ENCODE results near the gene TAF9. TPM values are rescaled to one million over a fixed set of nuclear protein-coding genes. Genes with fewer than 3 reads are reported as not detected.

Gene TAF9
- total and polyA plus RNA-seq, 2 of the 13 experiments (the other 11 are each of a cell fraction or from before 2014, with no cell fraction given) = 113 to 218 TPM

DNA sequence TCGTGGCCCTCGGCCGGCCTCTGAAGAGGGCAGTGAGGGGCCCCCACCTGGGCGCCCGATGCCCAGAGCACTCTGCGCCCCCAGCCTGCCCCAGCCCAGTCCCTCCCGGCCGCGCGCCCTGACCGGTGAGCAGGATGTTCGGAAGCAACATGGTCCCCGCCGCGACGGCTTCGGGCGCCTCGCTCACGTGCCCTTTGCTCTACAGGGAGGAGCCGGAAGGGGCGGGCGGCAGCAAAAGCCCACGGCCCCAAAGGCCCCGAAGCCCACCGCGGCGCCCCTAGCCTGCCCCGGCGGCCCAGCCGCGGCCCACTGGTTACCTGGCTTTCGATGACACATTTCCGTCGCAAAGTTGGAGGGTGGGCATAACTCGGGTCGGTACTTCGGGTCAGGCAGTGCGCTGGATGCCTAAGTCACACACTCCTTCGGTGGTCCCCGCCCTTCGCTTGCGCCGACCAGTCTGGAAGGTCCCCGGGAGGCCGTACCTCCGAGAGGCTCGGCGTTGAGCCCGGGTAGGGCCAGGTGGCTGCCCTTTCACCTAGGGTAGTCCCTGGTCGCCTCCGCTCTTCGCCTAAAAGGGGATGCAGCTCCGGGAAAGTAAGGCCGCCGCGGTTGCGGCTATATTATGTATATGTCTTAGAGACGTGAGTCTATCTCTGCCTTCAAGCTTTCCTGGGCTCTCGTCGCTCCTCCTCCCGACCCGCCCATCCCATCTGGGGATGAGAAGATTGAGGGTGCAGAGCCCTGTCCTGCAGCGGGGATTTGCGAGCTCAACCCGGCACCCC, at the start of gene TAF9, which contains the start of the genes AK6 and RAD17 (continued):
- TF ChIP-seq SRY (CRISPR knock-in tag; IDR thresholded peaks at IDR 0.05) (peak; percentile 75; the same call in 1 of the 2 replicates), KMT2A (CRISPR knock-in tag; IDR thresholded peaks at IDR 0.05) (peak; percentile 87), ZNF256 (CRISPR knock-in tag; conservative IDR thresholded peaks at IDR 0.05) (no peak; the same call in 1 of the 2 replicates), SOX6 (IDR thresholded peaks at IDR 0.05) (no peak), SOX6 (CRISPR knock-in tag; IDR thresholded peaks at IDR 0.05) (peak; percentile 46), SKI (IDR thresholded peaks at IDR 0.05; ENCODE audit: partially characterized antibody) (peak; percentile 35), SATB2 (CRISPR knock-in tag; IDR thresholded peaks at IDR 0.05) (peak; percentile 74), ZNF350 (CRISPR knock-in tag; IDR thresholded peaks at IDR 0.05; ENCODE audit: borderline replicate concordance, low read depth) (peak; percentile 82), SOX13 (IDR thresholded peaks at IDR 0.05) (peak; percentile 12; the same call in 1 of the 2 replicates), SOX13 (CRISPR knock-in tag; conservative IDR thresholded peaks at IDR 0.05 in 1 of 2, IDR thresholded peaks at IDR 0.05 in 1 of 2) (0 out of 4 replicates have a peak, but pooled peaks of 1 of the 2 experiments have one; percentile 21), IKZF4 (CRISPR knock-in tag; IDR thresholded peaks at IDR 0.05; ENCODE audit: borderline replicate concordance, low read depth, not compliant biosample characterization) (peak; percentile 46), KLF15 (CRISPR knock-in tag; IDR thresholded peaks at IDR 0.05; ENCODE audit: borderline replicate concordance) (peak; percentile 1; the same call in 1 of the 2 replicates), PITX1 (CRISPR knock-in tag; IDR thresholded peaks at IDR 0.05) (no peak), SPEN (CRISPR knock-in tag; IDR thresholded peaks at IDR 0.05; ENCODE audit: low read depth) (peak; percentile 93)
- TF ChIP-seq, protein P1, sequence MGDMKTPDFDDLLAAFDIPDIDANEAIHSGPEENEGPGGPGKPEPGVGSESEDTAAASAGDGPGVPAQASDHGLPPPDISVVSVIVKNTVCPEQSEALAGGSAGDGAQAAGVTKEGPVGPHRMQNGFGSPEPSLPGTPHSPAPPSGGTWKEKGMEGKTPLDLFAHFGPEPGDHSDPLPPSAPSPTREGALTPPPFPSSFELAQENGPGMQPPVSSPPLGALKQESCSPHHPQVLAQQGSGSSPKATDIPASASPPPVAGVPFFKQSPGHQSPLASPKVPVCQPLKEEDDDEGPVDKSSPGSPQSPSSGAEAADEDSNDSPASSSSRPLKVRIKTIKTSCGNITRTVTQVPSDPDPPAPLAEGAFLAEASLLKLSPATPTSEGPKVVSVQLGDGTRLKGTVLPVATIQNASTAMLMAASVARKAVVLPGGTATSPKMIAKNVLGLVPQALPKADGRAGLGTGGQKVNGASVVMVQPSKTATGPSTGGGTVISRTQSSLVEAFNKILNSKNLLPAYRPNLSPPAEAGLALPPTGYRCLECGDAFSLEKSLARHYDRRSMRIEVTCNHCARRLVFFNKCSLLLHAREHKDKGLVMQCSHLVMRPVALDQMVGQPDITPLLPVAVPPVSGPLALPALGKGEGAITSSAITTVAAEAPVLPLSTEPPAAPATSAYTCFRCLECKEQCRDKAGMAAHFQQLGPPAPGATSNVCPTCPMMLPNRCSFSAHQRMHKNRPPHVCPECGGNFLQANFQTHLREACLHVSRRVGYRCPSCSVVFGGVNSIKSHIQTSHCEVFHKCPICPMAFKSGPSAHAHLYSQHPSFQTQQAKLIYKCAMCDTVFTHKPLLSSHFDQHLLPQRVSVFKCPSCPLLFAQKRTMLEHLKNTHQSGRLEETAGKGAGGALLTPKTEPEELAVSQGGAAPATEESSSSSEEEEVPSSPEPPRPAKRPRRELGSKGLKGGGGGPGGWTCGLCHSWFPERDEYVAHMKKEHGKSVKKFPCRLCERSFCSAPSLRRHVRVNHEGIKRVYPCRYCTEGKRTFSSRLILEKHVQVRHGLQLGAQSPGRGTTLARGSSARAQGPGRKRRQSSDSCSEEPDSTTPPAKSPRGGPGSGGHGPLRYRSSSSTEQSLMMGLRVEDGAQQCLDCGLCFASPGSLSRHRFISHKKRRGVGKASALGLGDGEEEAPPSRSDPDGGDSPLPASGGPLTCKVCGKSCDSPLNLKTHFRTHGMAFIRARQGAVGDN (CRISPR knock-in tag; IDR thresholded peaks at IDR 0.05) = peak; percentile 94
- TF ChIP-seq, protein P2, sequence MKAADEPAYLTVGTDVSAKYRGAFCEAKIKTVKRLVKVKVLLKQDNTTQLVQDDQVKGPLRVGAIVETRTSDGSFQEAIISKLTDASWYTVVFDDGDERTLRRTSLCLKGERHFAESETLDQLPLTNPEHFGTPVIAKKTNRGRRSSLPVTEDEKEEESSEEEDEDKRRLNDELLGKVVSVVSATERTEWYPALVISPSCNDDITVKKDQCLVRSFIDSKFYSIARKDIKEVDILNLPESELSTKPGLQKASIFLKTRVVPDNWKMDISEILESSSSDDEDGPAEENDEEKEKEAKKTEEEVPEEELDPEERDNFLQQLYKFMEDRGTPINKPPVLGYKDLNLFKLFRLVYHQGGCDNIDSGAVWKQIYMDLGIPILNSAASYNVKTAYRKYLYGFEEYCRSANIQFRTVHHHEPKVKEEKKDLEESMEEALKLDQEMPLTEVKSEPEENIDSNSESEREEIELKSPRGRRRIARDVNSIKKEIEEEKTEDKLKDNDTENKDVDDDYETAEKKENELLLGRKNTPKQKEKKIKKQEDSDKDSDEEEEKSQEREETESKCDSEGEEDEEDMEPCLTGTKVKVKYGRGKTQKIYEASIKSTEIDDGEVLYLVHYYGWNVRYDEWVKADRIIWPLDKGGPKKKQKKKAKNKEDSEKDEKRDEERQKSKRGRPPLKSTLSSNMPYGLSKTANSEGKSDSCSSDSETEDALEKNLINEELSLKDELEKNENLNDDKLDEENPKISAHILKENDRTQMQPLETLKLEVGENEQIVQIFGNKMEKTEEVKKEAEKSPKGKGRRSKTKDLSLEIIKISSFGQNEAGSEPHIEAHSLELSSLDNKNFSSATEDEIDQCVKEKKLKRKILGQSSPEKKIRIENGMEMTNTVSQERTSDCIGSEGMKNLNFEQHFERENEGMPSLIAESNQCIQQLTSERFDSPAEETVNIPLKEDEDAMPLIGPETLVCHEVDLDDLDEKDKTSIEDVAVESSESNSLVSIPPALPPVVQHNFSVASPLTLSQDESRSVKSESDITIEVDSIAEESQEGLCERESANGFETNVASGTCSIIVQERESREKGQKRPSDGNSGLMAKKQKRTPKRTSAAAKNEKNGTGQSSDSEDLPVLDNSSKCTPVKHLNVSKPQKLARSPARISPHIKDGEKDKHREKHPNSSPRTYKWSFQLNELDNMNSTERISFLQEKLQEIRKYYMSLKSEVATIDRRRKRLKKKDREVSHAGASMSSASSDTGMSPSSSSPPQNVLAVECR (CRISPR knock-in tag; IDR thresholded peaks at IDR 0.05; ENCODE audit: borderline replicate concordance) = peak; percentile 93
